ENCODE data around the gene PLCG2.
"Not testable (repeated sequence)": the region's sequence is repeated elsewhere in the genome, so short reads cannot be mapped to it uniquely, and the experiment has no call there.

Gene PLCG2

GRCh38 chr16:81758376-81758775 lies 20.7 kb upstream of the PLCG2 start:
- H3K27ac ChIP-seq (ENCODE audit: low read depth, low read length) = no peak overlapping the region

GRCh38 chr16:81762322-81762721 lies 16.8 kb upstream of the PLCG2 start:
- H3K9ac ChIP-seq (ENCODE audit: low read length); H3K4me3 ChIP-seq (ENCODE audit: insufficient read depth, low read length, poor library complexity, severe bottlenecking); H3F3A ChIP-seq (ENCODE audit: insufficient read depth); H3K9me3 ChIP-seq (ENCODE audit: insufficient read depth, low read length); H3K27ac ChIP-seq (ENCODE audit: low read depth, low read length); H3K27me3 ChIP-seq (ENCODE audit: low read length); H3K4me2 ChIP-seq (ENCODE audit: low read depth, low read length, poor library complexity, severe bottlenecking); H4K20me1 ChIP-seq (ENCODE audit: low read depth, low read length); H2AFZ ChIP-seq (ENCODE audit: low read depth, low read length, severe bottlenecking); H3K9me2 ChIP-seq (replicated peaks; ENCODE audit: insufficient read depth, low read length); H3K79me2 ChIP-seq (ENCODE audit: insufficient read depth, low read length): not testable (repeated sequence)
- H3K36me3 ChIP-seq (ENCODE audit: low read length) = peaks cover 11% of the 10 kb centered on the region

More at GRCh38 chr16:81758376-81758775, 20.7 kb upstream of the PLCG2 start:
- H3K36me3 ChIP-seq (ENCODE audit: low read length) = peaks cover 14% of the 10 kb centered on the region
- no peaks in the 10 kb centered on the region for H3K9me3 ChIP-seq (ENCODE audit: insufficient read depth, low read length)
- H3F3A ChIP-seq (ENCODE audit: insufficient read depth) = no peaks in the 10 kb centered on the region
- peaks cover 9% of the 10 kb centered on the region; the same call in 1 of the 2 replicates for H3K79me2 ChIP-seq (ENCODE audit: insufficient read depth, low read length)
- H3K4me2 ChIP-seq (ENCODE audit: low read depth, low read length, poor library complexity, severe bottlenecking) = no peak overlapping the region
- no peaks in the 10 kb centered on the region for H3K9me2 ChIP-seq (replicated peaks; ENCODE audit: insufficient read depth, low read length)
- no peak overlapping the region for H3K4me3 ChIP-seq (ENCODE audit: insufficient read depth, low read length, poor library complexity, severe bottlenecking)
- no peak overlapping the region for H3K9ac ChIP-seq (ENCODE audit: low read length)
- no peak overlapping the region for H2AFZ ChIP-seq (ENCODE audit: low read depth, low read length, severe bottlenecking)
- H4K20me1 ChIP-seq (ENCODE audit: low read depth, low read length) = no peaks in the 10 kb centered on the region
- no peak for TF ChIP-seq CTCF (IDR thresholded peaks at IDR 0.05; ENCODE audit: insufficient read depth, low read length, poor library complexity, severe bottlenecking)
- no peak for TF ChIP-seq EZH2phosphoT487 (conservative IDR thresholded peaks at IDR 0.05; ENCODE audit: low read length)
- no peaks in the 10 kb centered on the region for H3K27me3 ChIP-seq (ENCODE audit: low read length)

GRCh38 chr16:81765111-81765919 lies 13.8 kb upstream of the PLCG2 start:
- Histone ChIP-seq H3K9me2 (replicated peaks; ENCODE audit: insufficient read depth, low read length) (no peaks in the 10 kb centered on the region), H3K4me2 (ENCODE audit: low read depth, low read length, poor library complexity, severe bottlenecking) (no peak overlapping the region)

More at GRCh38 chr16:81765111-81765919, 13.8 kb upstream of the PLCG2 start:
- Histone ChIP-seq H3K27me3 (ENCODE audit: low read length) (no peaks in the 10 kb centered on the region), H3K4me3 (ENCODE audit: insufficient read depth, low read length, poor library complexity, severe bottlenecking) (no peak overlapping the region), H2AFZ (ENCODE audit: low read depth, low read length, severe bottlenecking) (no peak overlapping the region), H3K36me3 (ENCODE audit: low read length) (no peaks in the 10 kb centered on the region; the same call in 1 of the 2 replicates), H4K20me1 (ENCODE audit: low read depth, low read length) (no peaks in the 10 kb centered on the region), H3K9me3 (ENCODE audit: insufficient read depth, low read length) (no peaks in the 10 kb centered on the region), H3K27ac (ENCODE audit: low read depth, low read length) (no peak overlapping the region), H3F3A (ENCODE audit: insufficient read depth) (peaks cover 3% of the 10 kb centered on the region; the same call in 1 of the 2 replicates), H3K9ac (ENCODE audit: low read length) (no peak overlapping the region), H3K79me2 (ENCODE audit: insufficient read depth, low read length) (no peaks in the 10 kb centered on the region)
- TF ChIP-seq EZH2phosphoT487 (conservative IDR thresholded peaks at IDR 0.05; ENCODE audit: low read length) = no peak
- TF ChIP-seq CTCF (IDR thresholded peaks at IDR 0.05; ENCODE audit: insufficient read depth, low read length, poor library complexity, severe bottlenecking) = no peak
